NCI-H1105 treated with DMSO at 0.1 percent for 48 hours (cell line): ENCODE data around the gene NR2F1.
A peak's percentile ranks its signal among the peaks of the same experiment; 100 is the strongest.

Experiments
- DNase-seq: peaks from one replicate; lab custom pipeline; 2025; lab: John Stamatoyannopoulos, UW

NR2F1 gene

DNA sequence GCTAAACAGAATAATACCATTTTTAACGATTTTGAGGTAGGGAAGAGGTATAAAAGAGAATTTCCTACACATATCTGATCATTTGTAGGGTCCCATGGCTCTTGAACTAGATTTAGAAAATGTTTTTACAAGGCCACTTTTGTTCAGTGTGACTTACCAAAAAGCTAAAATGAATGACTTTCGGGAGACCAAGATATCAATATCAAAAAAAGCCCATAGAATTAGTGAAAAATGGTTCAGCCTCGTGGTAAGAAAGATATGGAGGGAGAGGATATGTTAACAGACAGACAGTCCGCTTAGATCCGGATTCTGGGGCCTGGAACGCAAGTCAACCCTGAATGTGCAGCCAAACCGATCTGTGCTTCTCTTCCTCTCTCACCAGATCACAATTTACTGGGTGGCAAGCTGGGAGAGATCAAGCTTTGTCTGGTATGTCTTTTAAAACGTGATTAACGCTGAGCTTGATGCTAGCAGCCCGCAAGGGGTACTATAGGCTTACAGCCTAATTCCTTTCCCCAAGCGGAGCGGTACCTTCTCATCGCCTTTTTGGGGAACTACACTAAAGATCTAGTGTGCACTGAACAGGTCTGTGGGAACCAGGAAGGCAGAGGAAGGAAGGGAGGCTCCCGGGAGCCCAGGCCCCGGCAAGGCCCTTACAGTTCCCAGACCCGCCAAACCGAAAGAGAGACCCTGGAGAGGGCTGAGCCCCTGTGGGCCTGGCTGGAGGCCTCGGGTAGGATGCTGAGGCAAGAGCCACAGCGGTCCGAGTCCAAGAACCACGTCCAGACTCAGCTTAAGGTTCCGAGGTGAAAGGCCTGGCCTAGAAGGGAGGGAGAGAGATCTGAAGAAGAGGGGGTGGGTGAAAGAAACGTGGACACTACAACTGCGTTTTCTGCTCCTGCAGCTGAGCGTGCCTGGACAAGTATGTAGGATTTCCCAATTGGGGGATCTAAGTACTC is 4.9 kb upstream of the NR2F1 start:
- no peak for DNase-seq

DNA sequence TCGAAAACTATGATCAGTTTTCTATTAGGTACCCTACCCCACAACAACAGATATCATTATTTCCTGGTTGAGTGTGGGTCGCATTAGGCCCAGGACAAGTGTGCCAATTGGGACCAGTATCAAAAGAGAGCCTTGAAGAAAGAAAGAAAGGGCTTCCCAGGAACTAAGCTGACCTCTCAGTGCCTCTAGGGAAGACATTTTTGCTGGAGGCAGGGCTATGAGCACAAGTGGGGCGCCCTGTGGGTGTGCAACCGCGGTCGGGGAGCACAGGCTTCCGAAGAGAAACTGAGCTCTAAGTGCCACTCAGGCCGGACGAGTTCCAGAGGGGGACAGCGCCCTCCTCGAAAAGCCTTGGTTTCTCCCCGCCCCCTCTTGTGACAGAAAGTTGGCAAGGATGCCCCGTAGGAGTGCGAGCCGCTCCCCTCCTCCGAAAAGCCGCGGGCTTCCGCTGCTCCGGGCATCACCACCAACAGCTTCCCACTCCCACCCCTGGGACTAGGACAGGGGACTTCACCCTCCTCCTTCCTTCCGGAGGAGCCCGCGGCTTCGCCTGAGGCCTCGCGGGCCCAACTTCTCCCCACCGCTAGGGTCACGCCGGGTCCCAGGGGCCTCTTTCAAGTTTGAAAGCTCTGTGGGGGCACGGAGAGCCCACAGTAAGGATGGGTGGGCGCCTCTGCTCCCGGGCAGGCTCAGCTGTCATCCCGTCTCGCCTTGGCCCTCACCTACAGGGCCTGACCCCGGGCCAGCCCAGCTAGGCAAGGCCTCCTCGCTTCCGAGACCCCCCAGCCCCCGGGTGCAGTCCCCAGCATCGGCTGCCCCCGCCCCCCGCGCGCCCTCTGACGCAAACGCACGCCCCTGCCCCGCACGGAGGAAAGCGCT is 4.0 kb upstream of the NR2F1 start:
- DNase-seq: no peak

DNA sequence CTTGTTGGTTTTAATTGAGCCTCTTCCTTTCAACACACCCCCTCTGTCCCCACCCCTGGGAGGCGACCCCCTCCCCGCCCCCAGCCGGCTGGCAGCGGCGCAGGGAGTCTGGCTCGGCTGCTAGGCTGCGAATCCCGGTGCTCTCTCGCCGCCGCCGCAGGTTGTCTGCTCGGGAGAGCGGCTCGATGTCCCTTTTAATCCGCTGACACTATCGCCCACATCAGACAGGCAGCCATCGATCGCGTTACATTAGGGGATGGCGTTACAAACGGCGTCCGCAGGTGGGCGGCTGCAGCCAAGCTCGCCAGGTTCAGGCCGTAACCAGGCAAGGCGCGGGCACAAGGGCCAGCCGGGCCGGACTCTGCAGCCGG is 3.3 kb upstream of the NR2F1 start:
- DNase-seq: no peak

DNA sequence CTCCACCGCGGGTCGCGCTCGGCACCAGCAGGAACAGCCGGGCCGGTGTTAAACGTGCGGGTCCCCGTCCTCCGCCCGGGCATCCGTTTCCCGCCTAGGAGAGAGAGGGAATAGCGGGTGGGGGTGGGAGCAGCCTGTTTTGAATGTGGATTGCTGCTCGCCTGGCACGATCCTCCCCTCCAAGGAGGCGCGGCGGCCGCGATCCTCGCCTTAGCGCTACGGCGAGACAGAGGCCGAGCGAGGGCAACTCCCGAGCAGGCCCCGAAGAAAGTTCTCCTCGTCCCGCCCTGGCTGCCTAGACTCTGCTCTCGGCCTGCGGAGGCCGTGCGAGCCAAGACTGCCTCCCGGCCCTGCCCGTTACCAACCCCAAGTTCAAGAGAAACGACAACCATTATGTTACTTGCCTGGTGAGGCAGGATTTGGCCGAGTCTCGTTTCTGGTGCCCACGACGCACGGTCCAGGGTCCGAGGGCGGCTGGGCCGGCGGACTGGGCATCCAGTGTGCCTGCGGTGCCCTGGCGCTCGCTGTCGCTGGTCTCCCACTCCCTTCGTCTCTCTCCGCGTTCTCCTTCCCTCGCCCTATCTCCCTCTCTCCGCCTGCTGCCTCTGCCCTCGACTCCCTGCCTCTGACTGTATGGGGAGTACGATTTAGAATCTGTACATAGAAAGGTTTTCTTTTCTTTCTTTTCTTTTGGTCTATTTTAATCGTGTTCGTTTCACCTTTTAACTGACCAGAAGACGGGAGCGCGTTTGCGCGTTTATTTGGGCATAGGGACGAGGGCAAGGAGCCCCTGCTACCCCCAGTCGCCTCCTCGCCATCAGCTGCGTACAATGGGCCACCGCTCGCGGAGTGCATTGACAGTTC is 2.7 kb upstream of the NR2F1 start:
- DNase-seq: peak; percentile 33

DNA sequence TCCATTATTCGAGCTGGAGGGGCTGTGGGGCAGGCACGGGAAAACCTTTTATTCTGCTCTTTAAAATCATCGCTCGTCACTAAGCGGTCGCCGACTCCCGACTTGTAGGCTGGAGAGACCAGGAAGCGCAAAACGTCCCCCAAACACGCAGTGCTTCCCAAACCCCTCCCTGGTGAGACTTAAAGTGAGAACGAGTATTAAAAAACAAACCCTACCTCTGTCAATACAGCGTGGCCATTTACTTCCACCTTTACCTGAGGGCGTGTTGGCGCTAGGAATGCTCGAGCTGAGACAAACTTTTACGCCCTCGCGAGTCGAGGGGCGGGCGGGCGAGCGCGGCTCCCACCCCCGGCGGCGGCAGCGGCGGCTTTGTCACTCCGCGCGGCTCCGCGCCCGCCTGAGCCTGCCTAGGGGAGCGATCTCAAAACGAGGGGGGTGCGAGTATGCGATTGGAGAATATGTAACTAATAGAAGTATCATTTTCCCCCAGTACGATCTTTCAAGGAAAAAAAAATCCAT is 2.0 kb upstream of the NR2F1 start, which contains the start of gene NR2F1-AS1:
TSS of gene NR2F1-AS1 (minus strand) at position 293 of the 519 bp plus-strand sequence.
- DNase-seq: no peak

DNA sequence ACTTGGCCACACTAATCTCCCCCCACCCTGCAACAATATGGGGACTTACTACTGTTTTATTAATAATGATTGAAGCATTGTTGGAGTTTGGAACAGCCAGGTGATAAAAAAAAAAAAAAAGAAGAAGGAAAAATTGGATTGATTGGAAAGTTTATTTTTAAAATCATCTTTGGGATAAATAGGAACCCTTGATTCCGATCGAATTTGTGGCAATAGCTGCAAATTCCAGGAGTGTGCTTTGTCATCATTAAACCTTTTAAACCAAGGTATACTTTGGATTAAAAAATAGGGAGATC is 907 bp upstream of the NR2F1 start:
- no peak for DNase-seq

DNA sequence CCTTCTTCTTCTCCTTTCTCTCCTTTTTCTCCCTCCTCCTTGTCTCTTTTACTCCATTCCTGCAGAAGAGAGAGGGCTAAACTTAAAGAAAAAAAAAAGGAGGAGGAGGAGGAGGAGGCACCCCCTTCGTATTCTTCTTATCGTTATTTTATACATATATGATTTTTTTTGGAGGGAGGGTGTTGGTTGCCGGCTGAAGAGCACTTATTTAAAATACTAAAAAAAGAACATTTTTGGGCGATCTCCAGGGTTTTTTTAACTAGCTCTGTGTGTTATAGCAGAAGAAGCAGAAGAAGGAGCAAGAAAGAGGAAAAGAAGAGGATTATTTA is 381 bp downstream of the NR2F1 start:
- no peak for DNase-seq

DNA sequence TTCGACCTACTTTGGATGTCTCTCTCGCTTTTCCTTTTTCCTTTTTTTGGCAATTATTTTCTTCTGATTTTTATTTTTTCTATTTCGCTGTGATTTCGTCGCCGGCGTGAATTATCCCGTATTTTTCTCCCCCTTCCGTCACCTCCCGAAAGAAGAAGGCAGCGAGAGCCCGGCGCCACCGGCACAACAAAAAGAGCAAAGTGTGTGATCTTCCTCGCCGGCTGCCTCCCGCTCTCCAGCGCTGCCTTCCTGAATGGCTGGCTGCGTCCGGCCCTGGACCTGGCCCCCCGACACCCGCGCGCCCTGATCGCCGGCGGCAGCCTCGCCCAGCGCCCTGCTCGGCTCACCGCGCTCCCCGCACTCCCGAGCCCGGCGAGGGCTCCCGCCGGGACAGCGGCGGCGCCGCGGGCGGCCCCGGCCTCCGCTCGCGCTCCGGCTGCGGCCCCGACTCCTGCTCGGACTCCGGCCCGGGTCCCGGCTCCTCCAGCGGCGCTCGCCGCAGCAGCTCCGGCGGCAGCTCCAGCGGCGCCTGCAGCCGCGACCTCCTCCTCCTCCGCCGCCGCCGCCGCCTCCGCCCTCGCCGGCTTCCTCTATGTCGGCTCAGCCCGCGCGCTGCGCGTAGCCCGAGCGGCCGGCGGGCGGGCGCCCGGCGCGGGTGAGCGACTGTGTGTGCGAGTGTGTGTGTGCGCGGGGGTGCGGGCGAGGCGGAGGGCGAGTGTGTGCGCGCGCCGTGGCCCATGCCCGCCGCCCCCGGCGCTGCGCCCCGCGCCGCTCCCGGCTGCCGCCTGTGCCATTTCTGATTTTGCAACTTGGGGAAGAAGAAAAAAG is 960 bp downstream of the NR2F1 start:
- peak; percentile 36 for DNase-seq

DNA sequence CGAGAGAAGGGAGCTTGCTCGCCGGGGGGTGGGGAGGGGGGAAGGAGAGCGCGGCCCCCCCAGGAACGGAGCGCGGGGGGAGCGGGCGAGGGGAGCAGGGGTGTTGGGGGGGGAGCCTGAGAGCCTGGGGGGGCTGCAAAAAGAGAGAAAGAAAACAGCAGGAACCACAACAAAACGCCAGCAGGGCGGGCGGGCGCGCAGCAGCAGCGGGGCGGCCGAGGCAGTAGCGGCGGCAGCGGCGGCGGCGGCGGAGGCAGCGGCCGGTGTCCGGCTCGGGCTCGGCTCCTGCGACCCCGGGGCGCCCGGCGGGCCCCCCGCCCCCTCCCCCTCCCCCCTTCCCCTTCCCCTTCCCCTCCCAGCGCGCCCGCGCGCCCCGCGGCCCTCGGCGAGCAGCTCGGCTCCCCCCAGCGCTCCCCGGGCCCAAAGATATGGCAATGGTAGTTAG is 1.6 kb downstream of the NR2F1 start:
- DNase-seq: peak; percentile 18

DNA sequence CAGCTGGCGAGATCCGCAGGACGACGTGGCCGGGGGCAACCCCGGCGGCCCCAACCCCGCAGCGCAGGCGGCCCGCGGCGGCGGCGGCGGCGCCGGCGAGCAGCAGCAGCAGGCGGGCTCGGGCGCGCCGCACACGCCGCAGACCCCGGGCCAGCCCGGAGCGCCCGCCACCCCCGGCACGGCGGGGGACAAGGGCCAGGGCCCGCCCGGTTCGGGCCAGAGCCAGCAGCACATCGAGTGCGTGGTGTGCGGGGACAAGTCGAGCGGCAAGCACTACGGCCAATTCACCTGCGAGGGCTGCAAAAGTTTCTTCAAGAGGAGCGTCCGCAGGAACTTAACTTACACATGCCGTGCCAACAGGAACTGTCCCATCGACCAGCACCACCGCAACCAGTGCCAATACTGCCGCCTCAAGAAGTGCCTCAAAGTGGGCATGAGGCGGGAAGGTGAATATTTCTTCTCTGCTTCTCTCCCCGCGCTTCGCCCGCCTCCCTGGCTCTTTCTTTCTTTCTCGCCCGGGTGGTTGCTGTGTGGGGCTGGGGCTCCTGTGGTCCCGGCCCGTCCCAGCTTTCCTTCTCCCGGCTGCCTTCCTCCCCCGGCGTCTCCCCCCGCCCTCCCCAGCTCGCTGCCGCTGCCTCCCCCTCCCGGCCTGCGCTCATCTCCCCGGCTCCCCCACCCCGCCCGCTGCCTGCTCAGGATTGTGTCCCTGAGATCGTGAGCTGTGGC is 2.2 kb downstream of the NR2F1 start:
- DNase-seq: no peak

DNA sequence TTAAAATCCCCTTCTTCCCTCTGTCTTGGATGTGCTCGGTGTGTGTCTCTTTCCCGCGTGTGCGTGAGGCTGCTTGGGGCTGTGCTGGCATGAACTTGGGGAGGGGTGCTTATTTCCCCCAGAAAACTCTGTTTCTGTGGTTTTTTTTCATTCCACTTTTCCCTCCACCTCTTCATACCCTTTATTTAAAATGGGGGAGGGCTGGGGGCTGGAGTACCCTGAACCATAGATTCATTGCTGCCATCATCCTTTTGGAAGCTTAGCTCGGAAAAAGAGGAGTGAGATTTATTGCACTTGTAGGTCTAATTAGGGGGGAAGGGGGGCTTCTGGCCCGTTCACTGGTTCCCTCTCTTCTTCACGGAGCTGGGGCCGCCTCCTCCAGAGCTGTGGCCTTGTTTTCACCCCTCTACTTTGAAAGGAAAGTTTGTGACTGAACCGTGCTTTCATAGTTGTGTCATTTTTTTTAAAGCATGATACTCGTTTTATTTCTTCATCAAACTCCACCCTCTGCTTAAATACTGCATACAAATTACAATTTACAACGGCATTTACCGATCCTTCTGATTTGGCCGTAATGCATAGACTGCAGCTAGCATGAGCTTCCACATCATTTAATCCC is 2.9 kb downstream of the NR2F1 start:
- DNase-seq: no peak

DNA sequence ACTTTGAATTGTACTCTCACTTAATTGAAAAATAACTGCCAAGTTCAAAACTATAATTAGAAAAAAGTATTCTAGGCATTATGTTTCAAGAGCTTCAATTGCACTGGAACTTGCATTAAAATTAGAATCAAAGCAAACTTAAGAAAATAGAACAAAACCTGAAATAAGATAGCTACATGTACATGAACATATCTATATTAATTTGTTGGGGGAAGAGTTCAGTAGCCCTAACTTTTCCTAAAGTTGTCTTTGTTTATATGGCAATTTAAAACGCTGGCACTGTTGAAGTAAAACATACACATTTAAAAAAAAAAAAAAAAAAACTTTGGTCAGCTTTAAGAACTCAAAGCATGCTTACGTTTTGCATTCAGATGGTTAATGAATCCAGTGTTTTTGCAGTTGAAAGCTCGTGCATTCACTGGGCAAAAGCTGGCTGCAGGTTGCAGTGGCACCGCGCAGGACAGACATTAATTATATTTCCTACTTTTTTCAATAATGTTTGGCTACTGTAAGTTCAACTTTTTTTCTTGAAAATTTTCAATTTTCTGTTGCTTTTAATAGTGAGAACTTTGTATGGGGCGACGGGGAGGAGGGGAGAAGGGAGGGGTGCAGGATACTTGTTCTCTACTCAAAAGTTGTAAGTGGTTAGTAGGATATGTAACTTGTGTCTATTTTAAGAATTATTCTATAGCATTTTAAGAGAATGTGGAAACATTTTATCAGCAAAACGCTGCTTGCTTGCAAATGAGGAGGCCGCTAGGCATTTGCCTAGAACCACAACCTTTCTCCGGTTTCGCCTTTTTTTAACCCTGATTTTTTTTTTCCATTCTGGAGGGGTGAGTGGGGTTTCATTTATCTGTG is 3.9 kb downstream of the NR2F1 start:
- DNase-seq: no peak

DNA sequence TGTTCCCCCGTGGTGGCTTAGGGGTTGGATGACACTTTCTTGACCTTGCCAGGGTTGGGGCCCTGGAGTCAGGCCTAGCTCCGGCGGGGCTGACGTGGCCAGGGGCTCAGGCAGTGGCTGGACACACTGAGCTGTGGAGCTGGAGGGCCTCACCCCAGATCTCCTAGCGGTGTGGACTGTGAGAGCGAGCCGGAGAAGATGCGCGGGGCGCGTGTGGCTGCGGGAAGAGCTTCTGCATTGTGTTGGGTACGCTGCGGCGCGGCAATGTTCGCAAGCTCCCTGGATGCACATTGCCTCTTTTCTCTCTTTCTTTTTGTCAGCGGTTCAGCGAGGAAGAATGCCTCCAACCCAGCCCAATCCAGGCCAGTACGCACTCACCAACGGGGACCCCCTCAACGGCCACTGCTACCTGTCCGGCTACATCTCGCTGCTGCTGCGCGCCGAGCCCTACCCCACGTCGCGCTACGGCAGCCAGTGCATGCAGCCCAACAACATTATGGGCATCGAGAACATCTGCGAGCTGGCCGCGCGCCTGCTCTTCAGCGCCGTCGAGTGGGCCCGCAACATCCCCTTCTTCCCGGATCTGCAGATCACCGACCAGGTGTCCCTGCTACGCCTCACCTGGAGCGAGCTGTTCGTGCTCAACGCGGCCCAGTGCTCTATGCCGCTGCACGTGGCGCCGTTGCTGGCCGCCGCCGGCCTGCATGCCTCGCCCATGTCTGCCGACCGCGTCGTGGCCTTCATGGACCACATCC is 4.8 kb downstream of the NR2F1 start:
- DNase-seq: no peak

DNA sequence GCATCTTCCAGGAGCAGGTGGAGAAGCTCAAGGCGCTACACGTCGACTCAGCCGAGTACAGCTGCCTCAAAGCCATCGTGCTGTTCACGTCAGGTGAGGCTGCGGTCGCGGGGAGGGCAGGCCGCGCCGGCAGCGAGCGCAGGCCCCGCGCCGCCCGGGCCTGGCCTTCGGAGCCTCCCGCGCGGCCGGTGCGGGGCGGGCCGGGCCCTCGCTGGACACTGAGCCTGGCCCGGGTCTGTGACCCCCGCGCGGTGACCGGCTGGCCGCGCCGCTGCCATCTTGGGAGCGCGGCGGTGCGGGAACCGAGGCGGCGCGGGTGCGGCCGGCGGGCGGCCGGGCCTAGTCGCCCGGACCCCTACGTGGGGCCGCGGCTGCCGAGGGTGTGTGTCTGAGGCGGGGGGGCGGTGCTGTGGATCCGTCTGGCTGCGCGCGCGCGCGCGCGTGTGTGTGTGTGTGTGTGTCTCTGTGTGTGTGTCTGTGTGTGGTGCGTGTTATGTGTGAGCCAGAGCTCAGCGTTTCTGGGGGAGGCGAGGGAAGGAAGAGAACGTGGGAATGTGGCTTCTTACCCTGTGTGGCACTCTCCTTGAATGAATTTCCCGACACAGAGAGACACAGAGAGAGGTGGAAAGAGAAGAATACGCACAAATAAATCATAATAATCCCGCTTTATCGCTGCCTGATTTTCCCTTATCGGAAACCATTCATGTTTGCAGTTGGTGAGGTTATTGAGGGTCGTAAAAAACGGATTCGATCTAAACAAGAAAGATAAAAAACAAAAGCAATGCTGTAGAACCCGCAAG is 5.5 kb downstream of the NR2F1 start:
- no peak for DNase-seq

DNA sequence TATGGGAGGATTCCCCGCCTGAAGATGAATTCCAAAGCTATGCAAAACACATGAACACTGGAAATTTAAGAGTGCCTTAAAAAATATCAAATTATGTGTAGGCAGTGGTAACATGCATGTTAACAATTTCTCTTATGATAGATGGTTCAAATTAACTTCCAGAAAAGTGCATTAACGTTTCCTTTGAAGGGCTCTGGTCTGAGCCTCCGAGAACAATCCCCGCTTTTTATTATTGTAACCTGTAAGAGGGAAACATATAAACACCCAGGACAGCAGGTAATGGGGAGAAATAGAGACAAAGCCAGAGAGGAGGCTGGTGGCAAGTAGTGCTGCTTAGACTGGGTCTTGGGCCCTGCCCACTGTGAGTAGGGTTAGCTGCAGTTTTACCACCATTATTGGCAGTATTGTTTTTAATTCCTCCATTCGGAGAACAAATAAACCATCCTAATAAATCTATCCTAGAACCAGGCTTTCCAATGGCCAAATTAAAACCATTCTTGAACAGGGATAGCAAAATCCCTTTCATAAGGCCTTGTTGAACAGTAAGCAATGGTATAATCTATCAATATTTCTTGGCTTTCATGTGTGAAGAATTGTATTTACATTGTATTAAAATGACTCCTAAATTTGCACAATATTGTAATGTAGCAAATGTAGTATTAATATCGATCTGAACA is 6.3 kb downstream of the NR2F1 start:
- DNase-seq: no peak

DNA sequence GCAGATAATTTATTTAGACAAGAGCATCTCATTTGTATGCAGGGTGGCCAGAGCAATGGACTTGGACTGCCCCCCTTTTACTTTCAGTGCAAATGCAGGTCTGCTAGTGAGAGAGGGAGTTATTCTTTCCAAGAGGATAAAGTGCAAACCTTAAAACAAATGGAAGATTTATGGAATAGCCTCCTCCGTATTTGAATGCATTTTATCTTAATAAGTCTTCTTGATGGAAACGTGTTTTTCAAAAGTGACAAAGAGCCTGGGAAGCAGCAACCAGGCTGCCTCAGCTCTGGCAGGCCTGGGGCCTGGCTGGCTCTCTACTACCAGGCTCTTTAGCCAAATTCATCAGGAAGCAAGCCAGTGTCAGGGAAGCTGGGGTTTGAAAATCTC is 6.8 kb downstream of the NR2F1 start:
- no peak for DNase-seq

DNA sequence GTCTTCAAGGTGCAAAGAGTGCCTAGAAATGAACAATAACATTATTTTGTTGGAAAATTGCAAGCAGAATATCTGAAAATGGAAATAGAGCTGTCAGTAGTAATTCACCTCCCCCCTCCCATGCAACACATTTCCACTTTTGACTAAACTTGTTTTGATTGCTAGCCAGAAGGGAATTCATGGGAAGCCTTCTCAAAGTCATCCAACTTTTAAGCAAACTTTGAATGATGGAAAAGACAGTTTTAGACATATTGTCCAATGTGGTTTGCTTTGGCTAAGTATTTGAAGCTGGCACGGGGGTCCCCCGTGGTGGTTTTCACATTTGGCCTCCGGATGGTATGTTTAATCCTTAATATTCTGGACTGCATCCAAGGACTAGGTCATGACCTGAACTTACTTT is 7.5 kb downstream of the NR2F1 start:
- no peak for DNase-seq
